Neural cell (in vitro differentiated cells): ENCODE results near the gene NPIPB2.

Experiments used
- EZH2 ChIP-seq: fragments of 200-600, 300-800 bp; shearing (Covaris generic), sonication (generic); IDR thresholded peaks from 2 replicates; pipeline ENCODE4 v1.6.1; 2014; ENCODE audit warnings: antibody characterized with exemption, low read length, borderline replicate concordance, mild to moderate bottlenecking; ENCODE audit not compliant: insufficient read depth, poor library complexity, severe bottlenecking
- MXI1 ChIP-seq: fragments of 450-650 bp; conservative IDR thresholded peaks from 2 replicates; pipeline ENCODE4 v1.6.1; 2014; ENCODE audit warnings: antibody characterized with exemption, mild to moderate bottlenecking; ENCODE audit not compliant: poor library complexity, severe bottlenecking
- POLR2AphosphoS5 ChIP-seq: IDR thresholded peaks from 2 replicates; pipeline ENCODE4 v1.6.1; 2012
- RAD21 ChIP-seq: fragments of 450-650 bp; conservative IDR thresholded peaks from 2 replicates; pipeline ENCODE4 v1.6.1; 2014; ENCODE audit warnings: antibody characterized with exemption, mild to moderate bottlenecking, moderate library complexity
- TF ChIP-seq, protein P1 (sequence below): fragments of 450-650 bp; IDR thresholded peaks from 2 replicates; pipeline ENCODE4 v1.5.1; 2014; ENCODE audit warnings: antibody characterized with exemption, mild to moderate bottlenecking, moderate library complexity; ENCODE audit not compliant: poor library complexity, severe bottlenecking
- TF ChIP-seq, protein P2 (sequence below): IDR thresholded peaks from 2 replicates; pipeline ENCODE4 v1.6.1; 2012; ENCODE audit warnings: borderline replicate concordance

DNA sequence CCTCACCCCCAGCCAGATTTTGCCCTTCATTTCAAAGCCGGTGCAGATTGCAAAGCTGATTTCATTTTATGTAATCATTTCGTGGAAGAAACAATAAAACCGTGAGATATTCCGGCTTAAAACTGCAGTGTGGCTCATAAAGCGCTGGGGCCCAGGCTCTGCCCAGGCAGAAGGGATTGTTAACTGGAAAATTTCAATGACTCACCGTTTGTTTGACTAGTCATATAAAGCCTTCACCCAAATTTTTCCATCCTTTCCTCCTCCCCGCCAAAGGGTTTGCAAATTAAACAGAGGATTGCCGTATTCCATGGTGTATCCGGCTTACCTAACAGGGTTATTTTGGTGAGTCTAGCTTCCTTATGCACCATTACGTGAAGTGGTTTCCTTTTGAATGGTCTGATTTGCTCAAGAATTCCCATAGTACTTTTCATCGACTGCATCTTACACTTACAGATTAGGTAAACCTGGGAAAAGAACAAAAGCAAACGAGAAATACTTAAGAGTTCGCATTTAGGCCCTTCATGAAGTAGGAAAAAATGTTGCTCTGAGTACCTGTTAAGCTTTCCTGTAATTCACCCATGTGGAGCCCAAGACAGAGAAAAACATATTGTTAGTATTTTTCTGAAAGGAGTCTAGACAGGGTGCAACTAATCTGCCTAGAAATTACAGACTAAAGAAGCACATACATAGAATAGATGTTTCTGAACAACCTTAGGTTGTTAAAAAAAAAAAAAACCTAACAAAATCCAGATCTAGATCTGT is 25.1 kb downstream of the NPIPB2 start:
- TF ChIP-seq, protein P1, sequence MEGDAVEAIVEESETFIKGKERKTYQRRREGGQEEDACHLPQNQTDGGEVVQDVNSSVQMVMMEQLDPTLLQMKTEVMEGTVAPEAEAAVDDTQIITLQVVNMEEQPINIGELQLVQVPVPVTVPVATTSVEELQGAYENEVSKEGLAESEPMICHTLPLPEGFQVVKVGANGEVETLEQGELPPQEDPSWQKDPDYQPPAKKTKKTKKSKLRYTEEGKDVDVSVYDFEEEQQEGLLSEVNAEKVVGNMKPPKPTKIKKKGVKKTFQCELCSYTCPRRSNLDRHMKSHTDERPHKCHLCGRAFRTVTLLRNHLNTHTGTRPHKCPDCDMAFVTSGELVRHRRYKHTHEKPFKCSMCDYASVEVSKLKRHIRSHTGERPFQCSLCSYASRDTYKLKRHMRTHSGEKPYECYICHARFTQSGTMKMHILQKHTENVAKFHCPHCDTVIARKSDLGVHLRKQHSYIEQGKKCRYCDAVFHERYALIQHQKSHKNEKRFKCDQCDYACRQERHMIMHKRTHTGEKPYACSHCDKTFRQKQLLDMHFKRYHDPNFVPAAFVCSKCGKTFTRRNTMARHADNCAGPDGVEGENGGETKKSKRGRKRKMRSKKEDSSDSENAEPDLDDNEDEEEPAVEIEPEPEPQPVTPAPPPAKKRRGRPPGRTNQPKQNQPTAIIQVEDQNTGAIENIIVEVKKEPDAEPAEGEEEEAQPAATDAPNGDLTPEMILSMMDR: no peak
- TF ChIP-seq, protein P2, sequence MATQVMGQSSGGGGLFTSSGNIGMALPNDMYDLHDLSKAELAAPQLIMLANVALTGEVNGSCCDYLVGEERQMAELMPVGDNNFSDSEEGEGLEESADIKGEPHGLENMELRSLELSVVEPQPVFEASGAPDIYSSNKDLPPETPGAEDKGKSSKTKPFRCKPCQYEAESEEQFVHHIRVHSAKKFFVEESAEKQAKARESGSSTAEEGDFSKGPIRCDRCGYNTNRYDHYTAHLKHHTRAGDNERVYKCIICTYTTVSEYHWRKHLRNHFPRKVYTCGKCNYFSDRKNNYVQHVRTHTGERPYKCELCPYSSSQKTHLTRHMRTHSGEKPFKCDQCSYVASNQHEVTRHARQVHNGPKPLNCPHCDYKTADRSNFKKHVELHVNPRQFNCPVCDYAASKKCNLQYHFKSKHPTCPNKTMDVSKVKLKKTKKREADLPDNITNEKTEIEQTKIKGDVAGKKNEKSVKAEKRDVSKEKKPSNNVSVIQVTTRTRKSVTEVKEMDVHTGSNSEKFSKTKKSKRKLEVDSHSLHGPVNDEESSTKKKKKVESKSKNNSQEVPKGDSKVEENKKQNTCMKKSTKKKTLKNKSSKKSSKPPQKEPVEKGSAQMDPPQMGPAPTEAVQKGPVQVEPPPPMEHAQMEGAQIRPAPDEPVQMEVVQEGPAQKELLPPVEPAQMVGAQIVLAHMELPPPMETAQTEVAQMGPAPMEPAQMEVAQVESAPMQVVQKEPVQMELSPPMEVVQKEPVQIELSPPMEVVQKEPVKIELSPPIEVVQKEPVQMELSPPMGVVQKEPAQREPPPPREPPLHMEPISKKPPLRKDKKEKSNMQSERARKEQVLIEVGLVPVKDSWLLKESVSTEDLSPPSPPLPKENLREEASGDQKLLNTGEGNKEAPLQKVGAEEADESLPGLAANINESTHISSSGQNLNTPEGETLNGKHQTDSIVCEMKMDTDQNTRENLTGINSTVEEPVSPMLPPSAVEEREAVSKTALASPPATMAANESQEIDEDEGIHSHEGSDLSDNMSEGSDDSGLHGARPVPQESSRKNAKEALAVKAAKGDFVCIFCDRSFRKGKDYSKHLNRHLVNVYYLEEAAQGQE: no peak
- TF ChIP-seq POLR2AphosphoS5 (no peak), RAD21 (no peak), EZH2 (no peak), MXI1 (no peak)
